HepG2 (cell line): ENCODE measurements around the gene MIA3. TPM values are rescaled to one million over a fixed set of nuclear protein-coding genes. Genes with fewer than 3 reads are reported as not detected.
A peak's percentile ranks its signal among the peaks of the same experiment; 100 is the strongest.

ENCODE experiments used
- ASH2L ChIP-seq: fragments of 300-600, 200-600 bp; sonication (generic); IDR thresholded peaks from 2 replicates; pipeline ENCODE4 v1.7.0; 2017; ENCODE audit warnings: low read depth, mild to moderate bottlenecking, moderate library complexity, mixed read lengths, low read length; ENCODE audit not compliant: insufficient read length
- ERF ChIP-seq: IDR thresholded peaks from 2 replicates; pipeline ENCODE4 v1.6.1; 2018; ENCODE audit warnings: missing biosample characterization, missing genetic modification reagents
- KDM6A ChIP-seq: IDR thresholded peaks from 2 replicates; pipeline ENCODE4 v1.6.1; 2016; ENCODE audit warnings: low read depth
- MTF1 ChIP-seq: sonication (generic); formaldehyde crosslinking; IDR thresholded peaks from 2 replicates; pipeline ENCODE4 v1.5.0; 2020; ENCODE audit warnings: missing genetic modification reagents
- MZF1 ChIP-seq: sonication (generic); formaldehyde crosslinking; IDR thresholded peaks from 2 replicates; pipeline ENCODE4 v1.8.1; 2023; ENCODE audit warnings: mild to moderate bottlenecking, missing genetic modification reagents, borderline replicate concordance
- NCOA2 ChIP-seq: sonication (generic); formaldehyde crosslinking; IDR thresholded peaks from 2 replicates; pipeline ENCODE4 v1.8.0; 2022; ENCODE audit warnings: inconsistent platforms
- TAF15 ChIP-seq: fragments of 200-400 bp; formaldehyde crosslinking; IDR thresholded peaks from one replicate; pipeline ENCODE4 v1.6.1; 2018; ENCODE audit warnings: mild to moderate bottlenecking, low read depth, low read length; ENCODE audit not compliant: poor library complexity, severe bottlenecking
- TOE1 ChIP-seq: sonication (generic); formaldehyde crosslinking; IDR thresholded peaks from 2 replicates; pipeline ENCODE4 v1.4.0; 2020; ENCODE audit warnings: mild to moderate bottlenecking, missing genetic modification reagents
- ZBTB20 ChIP-seq: sonication (generic); formaldehyde crosslinking; IDR thresholded peaks from 2 replicates; pipeline ENCODE4 v1.8.1; 2023; ENCODE audit warnings: missing genetic modification reagents, low read depth, mild to moderate bottlenecking, borderline replicate concordance
- ZFX ChIP-seq: sonication (generic); formaldehyde crosslinking; IDR thresholded peaks from 2 replicates; pipeline ENCODE4 v1.4.0; 2020; ENCODE audit warnings: mild to moderate bottlenecking, low read depth, missing genetic modification reagents, moderate library complexity
- ZNF20 ChIP-seq: sonication (generic); formaldehyde crosslinking; IDR thresholded peaks from 2 replicates; pipeline ENCODE4 v1.4.0; 2020; ENCODE audit warnings: mild to moderate bottlenecking, moderate library complexity, missing genetic modification reagents
- ZNF44 ChIP-seq: sonication (generic); formaldehyde crosslinking; IDR thresholded peaks from 2 replicates; pipeline ENCODE4 v1.5.1; 2020; ENCODE audit warnings: mild to moderate bottlenecking, missing genetic modification reagents
- ZNF549 ChIP-seq: sonication (generic); formaldehyde crosslinking; IDR thresholded peaks from 2 replicates; pipeline ENCODE4 v1.5.0; 2020; ENCODE audit warnings: missing genetic modification reagents
- ZNF816 ChIP-seq: sonication (generic); formaldehyde crosslinking; IDR thresholded peaks from 2 replicates; pipeline ENCODE4 v1.8.0; 2022; ENCODE audit warnings: missing genetic modification reagents, mild to moderate bottlenecking, borderline replicate concordance
- ZSCAN22 ChIP-seq: sonication (generic); formaldehyde crosslinking; IDR thresholded peaks from 2 replicates; pipeline ENCODE4 v1.4.0; 2020; ENCODE audit warnings: mild to moderate bottlenecking, missing genetic modification reagents
- polyA plus RNA-seq, 8 experiments: library from polyadenylated mRNA; depleted of rRNA in 3 of 8; stranded (reverse) in 7 of 8; unstranded in 1 of 8; fragments of >200 nt; fragmentation: Illumina TruSeq in 4 of 8; extraction: Trizol in 4 of 8; gene quantifications; 2 replicates each; pipeline versions ENCODE4 v1.2.1 to v1.2.3, GENCODE V29; 2011 to 2016; ENCODE audit warnings: low read depth in 4 of 8, missing spikeins in 1 of 8, mixed read lengths in 1 of 8; ENCODE audit not compliant: insufficient read depth in 1 of 8
- total RNA-seq, 5 experiments: library from RNA; depleted of rRNA; stranded (reverse); fragments of >200 nt; fragmentation: Illumina TruSeq; extraction: Trizol; gene quantifications; 2 replicates each; pipeline ENCODE4 v1.2.3, GENCODE V29; 2016; ENCODE audit warnings: low read depth in 1 of 5
- TF ChIP-seq, protein P1 (sequence below): sonication (generic); formaldehyde crosslinking; IDR thresholded peaks from 2 replicates; pipeline ENCODE4 v1.4.0; 2020; ENCODE audit warnings: missing genetic modification reagents
- TF ChIP-seq, protein P2 (sequence below), 2 experiments: IDR thresholded peaks; 2 replicates each; pipeline ENCODE4 v1.6.1; 2011 to 2012; ENCODE audit warnings: low read length in 2 of 2, borderline replicate concordance in 1 of 2, low read depth in 1 of 2, mild to moderate bottlenecking in 1 of 2, moderate library complexity in 1 of 2
- TF ChIP-seq, protein P3 (sequence below): sonication (generic); formaldehyde crosslinking; conservative IDR thresholded peaks from 2 replicates; pipeline ENCODE4 v1.8.0; 2022; ENCODE audit warnings: mild to moderate bottlenecking, moderate library complexity, missing genetic modification reagents
- TF ChIP-seq, protein P4 (sequence below): IDR thresholded peaks from 2 replicates; pipeline ENCODE4 v1.6.1; 2016; ENCODE audit warnings: missing genetic modification reagents, missing compliant biosample characterization

The MIA3 gene
- total and polyA plus RNA-seq, 2 of the 13 experiments (the other 11 are each of a cell fraction or from before 2014, with no cell fraction given), result 45.6 to 48.7 TPM

DNA sequence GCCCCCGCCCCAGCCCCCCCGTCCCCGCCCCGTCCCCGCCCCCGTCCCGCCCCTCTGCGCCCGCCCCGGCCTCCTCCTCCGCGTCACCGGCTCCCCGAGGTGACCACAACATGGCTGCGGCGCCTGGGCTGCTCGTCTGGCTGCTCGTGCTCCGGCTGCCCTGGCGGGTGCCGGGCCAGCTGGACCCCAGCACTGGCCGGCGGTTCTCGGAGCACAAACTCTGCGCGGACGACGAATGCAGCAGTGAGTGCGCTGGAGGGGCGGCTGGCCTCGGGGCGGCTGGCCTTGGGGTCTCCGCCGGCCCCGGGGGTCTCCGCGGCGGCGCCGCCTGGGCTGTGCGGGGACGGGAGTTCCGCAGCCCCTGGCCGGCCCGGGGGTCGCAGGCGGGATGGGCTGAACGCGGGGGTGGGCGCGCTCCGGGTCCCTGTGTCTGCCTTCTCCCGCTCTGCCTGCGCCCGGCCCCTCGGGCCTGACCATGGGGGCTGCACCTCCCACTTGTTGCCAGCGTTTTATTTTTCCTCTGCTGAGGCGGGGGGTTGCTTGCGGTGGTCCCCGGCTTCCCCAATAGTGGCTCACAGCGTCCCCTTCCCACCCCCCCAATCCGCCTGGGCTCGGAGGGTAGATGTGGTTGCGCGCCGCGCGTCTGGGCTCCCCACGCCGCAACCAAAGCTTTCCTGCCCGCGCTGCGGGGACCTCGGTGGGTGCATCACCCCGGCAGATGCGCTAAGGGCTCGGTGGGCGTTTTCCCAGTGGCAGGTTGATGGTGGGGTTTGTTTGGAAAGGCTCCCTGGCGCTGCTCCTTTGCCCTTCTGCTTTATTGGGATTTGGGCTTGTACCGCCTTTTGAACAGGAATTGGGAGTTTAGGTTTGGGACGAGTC, at the start of gene MIA3 (continued):
- TF ChIP-seq ASH2L, result peak; percentile 25
- peak; percentile 59 for TF ChIP-seq ZFX (CRISPR knock-in tag)
- no peak for TF ChIP-seq TOE1 (CRISPR knock-in tag)
- TF ChIP-seq NCOA2 (CRISPR knock-in tag), result no peak
- TF ChIP-seq, protein P1, sequence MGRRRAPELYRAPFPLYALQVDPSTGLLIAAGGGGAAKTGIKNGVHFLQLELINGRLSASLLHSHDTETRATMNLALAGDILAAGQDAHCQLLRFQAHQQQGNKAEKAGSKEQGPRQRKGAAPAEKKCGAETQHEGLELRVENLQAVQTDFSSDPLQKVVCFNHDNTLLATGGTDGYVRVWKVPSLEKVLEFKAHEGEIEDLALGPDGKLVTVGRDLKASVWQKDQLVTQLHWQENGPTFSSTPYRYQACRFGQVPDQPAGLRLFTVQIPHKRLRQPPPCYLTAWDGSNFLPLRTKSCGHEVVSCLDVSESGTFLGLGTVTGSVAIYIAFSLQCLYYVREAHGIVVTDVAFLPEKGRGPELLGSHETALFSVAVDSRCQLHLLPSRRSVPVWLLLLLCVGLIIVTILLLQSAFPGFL, result 0 out of 2 replicates have a peak, but pooled peaks have one; percentile 62
- TF ChIP-seq ZNF549 (CRISPR knock-in tag), result no peak
- TF ChIP-seq MTF1 (CRISPR knock-in tag), result no peak
- TF ChIP-seq, protein P2, sequence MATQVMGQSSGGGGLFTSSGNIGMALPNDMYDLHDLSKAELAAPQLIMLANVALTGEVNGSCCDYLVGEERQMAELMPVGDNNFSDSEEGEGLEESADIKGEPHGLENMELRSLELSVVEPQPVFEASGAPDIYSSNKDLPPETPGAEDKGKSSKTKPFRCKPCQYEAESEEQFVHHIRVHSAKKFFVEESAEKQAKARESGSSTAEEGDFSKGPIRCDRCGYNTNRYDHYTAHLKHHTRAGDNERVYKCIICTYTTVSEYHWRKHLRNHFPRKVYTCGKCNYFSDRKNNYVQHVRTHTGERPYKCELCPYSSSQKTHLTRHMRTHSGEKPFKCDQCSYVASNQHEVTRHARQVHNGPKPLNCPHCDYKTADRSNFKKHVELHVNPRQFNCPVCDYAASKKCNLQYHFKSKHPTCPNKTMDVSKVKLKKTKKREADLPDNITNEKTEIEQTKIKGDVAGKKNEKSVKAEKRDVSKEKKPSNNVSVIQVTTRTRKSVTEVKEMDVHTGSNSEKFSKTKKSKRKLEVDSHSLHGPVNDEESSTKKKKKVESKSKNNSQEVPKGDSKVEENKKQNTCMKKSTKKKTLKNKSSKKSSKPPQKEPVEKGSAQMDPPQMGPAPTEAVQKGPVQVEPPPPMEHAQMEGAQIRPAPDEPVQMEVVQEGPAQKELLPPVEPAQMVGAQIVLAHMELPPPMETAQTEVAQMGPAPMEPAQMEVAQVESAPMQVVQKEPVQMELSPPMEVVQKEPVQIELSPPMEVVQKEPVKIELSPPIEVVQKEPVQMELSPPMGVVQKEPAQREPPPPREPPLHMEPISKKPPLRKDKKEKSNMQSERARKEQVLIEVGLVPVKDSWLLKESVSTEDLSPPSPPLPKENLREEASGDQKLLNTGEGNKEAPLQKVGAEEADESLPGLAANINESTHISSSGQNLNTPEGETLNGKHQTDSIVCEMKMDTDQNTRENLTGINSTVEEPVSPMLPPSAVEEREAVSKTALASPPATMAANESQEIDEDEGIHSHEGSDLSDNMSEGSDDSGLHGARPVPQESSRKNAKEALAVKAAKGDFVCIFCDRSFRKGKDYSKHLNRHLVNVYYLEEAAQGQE (IDR thresholded peaks at IDR 0.05; ENCODE audit: borderline replicate concordance in 1 of 2, low read depth in 1 of 2, low read length in 2 of 2), result peak in 1 of 2 experiments; percentile 44; a peak in 2 of 4 replicates
- TF ChIP-seq, protein P3, sequence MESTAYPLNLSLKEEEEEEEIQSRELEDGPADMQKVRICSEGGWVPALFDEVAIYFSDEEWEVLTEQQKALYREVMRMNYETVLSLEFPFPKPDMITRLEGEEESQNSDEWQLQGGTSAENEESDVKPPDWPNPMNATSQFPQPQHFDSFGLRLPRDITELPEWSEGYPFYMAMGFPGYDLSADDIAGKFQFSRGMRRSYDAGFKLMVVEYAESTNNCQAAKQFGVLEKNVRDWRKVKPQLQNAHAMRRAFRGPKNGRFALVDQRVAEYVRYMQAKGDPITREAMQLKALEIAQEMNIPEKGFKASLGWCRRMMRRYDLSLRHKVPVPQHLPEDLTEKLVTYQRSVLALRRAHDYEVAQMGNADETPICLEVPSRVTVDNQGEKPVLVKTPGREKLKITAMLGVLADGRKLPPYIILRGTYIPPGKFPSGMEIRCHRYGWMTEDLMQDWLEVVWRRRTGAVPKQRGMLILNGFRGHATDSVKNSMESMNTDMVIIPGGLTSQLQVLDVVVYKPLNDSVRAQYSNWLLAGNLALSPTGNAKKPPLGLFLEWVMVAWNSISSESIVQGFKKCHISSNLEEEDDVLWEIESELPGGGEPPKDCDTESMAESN (CRISPR knock-in tag), result peak; percentile 44; the same call in 1 of the 2 replicates
- no peak for TF ChIP-seq ERF (CRISPR knock-in tag)
- TF ChIP-seq KDM6A (CRISPR knock-in tag), result no peak
- no peak for TF ChIP-seq ZNF44
- no peak for TF ChIP-seq ZSCAN22 (CRISPR knock-in tag)
- TF ChIP-seq ZNF20 (CRISPR knock-in tag), result no peak
- TF ChIP-seq ZNF816 (CRISPR knock-in tag), result no peak
- no peak for TF ChIP-seq ZBTB20 (CRISPR knock-in tag)
- TF ChIP-seq, protein P4, sequence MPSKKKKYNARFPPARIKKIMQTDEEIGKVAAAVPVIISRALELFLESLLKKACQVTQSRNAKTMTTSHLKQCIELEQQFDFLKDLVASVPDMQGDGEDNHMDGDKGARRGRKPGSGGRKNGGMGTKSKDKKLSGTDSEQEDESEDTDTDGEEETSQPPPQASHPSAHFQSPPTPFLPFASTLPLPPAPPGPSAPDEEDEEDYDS (CRISPR knock-in tag), result peak; percentile 31; the same call in 1 of the 2 replicates
- no peak for TF ChIP-seq MZF1 (CRISPR knock-in tag)
- no peak for TF ChIP-seq TAF15
